GM21619 (cell line): ENCODE results near the gene CTSH.

Source experiments
- ATAC-seq: cut with Tn5 transposase; IDR thresholded peaks from one replicate; pipeline ENCODE4 v1.9.1; 2021; ENCODE audit not compliant: unreplicated experiment

Gene CTSH

DNA sequence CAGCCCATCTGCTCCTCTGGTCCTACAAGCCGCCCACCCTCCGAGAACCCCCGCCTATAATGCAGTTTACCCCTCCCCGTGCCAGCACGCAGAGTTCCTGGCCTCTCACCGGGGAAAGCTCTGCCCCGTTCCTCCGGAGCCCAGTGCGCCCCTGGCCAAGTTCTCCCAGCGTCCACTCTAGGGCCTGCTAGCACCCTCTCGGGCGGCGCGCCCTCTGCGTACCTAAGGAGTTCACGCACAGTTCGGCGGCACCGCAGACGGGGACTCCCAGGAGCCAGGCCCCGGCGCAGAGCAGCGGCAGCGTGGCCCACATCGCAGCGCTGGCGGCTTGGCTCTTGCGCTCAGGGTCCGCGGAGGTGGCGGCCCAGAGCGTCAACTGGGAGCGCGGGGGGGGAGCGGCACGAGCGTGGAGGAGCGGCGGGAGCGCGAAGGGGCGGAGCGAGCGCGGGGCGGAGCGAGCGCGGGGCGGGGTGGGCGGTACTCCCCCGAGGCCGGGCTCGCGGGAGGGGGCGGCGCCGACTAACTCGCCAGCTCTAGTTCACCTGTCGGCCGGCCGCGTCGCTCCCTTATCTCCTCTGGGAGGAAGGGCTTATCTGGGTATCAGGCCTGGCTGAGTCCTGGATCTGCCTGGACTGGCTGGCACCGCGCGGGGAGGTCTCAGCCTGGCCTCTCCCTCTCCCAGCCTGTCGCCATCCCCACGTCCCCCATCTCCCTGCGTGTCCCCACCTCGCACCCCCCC, at the start of gene CTSH:
TSS of gene CTSH (minus strand) at position 378 of the 739 bp plus-strand sequence. CDS start at position 313, 65 bp downstream.
- ATAC-seq, result peak; percentile 63

- ATAC-seq, result no peak
Observed at GRCh38 chr15:78993931-78994530, 49.2 kb upstream of the CTSH start.

DNA sequence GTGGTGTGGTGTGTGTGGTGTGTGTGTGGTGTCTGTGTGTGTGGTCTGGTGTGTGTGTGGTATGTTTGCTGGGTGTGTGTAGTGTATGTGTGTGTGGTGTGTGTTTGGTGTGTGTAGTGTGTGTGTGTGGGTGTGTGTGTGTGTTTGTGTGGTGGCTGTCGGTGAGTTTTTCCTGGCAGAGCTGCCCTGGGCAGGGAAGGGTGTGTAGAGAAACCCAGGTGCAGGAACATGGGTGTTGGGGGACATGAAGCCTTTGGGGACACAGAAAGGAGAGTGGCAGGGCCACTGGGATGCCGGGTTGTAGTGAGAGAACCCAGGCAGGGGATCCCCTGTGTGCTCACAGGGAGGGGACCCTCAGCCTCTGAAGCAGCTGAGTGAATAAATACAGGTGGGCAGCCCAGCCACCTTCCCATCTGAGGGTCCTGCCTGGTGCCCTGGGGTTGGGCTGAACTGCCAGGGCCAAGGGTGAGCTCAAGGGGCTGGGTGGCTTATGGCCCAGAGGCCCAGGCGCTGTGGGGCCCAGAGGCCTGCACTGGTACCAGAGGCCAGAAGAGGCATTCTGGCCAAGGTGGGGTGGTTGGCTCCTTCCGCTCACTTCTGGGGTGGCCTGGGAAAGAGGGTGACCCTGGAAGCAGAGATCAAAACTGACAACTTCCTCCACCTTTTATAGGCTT, 48.5 kb upstream of the CTSH start:
- ATAC-seq, result no peak

- no peak for ATAC-seq
Observed at GRCh38 chr15:78992416-78993256, 47.8 kb upstream of the CTSH start.

DNA sequence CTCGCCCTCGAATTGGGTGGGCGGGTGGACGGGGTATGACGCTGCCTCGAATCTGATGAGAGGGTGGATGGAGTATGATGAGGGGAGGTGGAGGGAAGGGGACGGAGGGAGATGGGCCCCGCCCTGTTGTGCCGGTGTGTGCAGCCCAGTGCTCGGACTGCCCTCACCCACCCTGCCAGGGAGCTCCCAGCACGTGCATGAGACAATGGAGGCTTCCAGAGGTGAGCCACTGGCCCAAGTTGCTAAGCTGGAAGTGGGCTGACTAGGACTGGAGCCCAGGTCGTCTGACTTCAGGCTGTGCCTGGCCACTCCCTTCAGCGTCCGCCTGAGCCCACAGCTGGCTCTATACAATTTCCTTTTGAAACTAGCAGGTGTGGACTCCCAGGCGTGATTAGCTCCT, 47.0 kb upstream of the CTSH start:
- ATAC-seq, result no peak

DNA sequence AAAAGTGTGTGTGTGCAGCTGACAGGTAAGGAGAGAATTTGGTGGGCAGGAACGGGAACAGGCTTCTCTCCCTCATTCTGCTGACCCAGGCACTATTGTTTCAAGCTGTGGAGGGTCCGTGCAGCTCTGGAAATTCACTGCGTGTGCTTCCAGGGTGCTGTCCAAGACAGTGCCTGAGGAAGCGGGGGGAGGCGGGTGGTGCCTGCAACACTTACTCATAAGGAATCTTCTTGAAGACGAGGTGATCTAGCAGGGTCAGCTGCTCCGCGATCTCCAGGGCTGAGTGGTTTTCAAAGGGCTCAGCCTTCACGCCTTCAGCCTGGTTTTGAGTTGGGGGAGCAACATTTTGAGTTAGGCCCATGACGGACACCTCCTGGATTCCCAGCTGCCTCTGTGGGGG, 46.6 kb upstream of the CTSH start:
- ATAC-seq, result no peak

GRCh38 chr15:78990278-78990677, 45.4 kb upstream of the CTSH start:
- ATAC-seq, result no peak

- ATAC-seq, result no peak
Observed at GRCh38 chr15:78989701-78990240, 44.9 kb upstream of the CTSH start.

GRCh38 chr15:78988361-78988911, 43.6 kb upstream of the CTSH start:
- peak; percentile 59 for ATAC-seq

DNA sequence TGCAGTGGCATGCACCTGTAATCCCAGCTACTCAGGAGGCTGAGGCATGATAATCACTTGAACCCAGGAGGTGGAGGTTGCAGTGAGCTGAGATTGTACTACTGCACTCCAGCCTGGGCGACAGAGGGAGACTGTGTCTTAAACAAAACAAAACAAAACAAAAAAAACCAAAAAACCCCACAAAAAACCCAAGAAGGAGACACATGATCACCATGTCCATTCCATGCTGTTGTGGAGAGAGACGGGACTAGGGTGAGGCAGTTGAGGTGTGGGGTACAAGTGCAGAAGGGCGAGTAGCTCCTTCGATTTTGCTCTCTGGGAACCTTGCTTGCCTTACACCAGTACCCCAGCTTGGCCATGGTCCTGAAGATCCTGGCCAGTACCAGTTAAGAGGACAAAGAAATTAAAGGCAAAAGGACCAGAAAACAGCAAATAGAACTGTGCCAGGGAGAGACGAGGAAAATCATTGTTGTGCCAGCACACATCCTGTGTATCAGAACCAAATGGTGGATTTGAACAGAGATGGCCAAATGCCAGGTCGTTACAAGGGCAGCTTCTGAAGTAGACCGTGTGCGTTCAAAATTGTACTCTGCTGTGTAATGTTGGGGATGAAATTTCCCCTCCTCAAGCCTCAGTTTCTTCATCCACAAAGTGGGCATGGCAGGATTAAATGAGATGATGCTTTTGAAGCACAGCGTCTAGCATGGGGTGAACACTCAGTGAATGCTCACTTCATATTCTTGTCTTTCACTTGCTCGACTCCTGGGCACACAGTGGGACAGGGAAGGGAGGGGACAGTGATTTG, 42.9 kb upstream of the CTSH start:
- ATAC-seq, result no peak

- ATAC-seq, result no peak
Observed at GRCh38 chr15:78985859-78986475, 41.1 kb upstream of the CTSH start.

DNA sequence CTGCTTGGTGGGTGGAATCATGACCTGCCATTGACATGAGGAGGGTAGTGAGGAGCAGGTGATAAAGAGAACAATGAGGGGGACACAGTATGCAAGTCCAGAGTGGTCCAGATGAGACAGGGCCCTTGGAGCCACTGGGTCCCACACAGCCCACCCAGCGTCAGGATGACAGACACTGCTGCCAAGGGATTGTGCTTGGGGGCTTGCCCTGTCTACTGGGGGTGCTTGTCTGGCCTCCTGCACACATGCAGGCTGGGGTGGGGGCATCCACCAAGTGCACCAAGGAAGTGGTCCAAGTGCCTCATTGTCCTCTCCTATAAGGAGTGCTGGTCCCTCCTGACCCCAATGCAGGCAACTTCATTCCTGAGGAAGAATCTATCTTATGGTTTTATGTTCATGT, 39.2 kb upstream of the CTSH start:
- no peak for ATAC-seq

DNA sequence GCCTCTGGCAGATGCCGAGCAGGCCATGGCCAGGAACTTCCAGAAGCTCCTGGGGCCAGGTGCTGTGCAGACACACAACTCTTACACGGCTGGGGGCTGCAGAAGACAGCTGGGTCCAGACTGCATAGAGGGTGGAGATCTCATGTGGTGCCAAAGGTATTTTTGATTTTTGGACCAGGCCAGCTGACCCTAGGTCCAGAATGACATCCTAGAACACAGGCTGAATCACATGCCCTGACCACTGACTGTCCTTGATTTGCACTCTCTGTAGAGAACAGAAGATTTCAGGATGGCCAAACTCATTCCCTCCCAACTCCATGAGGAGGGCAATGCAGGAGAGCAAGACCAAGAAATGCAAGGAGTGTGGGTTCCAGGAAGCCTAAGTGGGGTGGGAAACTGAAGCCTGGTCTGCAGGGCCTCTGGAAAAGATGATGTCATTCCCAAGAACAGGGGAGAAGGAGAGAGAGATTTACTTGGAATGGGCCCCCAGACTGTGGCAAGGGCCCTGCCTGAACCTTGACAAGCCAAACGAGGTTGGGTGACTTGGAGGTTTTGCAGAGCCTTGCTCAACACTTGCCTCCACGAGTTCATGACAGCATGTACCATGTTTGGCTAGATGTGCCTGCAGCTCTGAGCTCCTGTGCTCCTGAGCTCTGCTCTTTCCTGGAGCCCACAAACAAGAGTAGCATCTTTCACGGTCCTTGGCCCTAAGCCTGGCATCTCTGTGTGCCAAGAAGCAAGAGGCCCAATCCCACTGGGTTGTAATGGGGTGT, 38.5 kb upstream of the CTSH start:
- no peak for ATAC-seq

- ATAC-seq, result no peak
Observed at GRCh38 chr15:78982736-78983135, 37.9 kb upstream of the CTSH start.

DNA sequence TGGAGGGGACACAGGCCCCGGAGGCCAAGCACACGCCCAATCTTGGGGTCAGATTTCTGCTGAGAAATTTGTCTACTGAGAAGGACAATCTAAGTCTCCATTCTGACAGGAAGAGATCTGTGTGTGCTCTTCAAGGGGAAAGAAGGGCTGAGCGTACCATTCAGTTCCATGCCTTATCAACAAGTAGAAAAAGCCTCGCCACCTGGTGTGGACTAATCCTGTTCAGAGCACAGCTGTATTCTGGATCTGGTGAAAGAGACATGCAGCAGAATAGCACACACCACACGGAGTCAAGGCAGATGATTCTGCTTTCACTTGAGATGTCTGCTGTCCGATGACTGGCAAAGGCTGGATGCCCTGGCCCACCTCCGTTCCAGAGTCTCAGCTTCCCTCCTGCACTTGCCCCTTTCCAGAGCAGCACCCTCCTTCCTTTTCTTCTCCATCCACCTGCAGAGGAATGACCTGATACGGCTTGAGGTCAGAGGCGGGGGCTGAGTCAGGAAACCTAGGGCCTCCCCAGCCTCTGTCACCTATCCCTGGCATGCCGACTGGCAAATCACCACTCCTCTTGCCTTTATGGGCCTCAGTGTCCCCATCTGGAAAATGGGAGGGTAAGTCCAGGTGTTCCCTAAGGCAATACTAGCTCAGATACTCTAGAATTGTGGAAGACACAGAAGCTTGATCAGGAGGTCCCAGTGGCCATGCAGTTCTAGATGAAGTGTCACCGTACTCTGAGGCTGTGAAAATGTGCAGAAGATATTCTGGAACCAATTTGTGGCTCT, 36.9 kb upstream of the CTSH start:
- ATAC-seq, result no peak

DNA sequence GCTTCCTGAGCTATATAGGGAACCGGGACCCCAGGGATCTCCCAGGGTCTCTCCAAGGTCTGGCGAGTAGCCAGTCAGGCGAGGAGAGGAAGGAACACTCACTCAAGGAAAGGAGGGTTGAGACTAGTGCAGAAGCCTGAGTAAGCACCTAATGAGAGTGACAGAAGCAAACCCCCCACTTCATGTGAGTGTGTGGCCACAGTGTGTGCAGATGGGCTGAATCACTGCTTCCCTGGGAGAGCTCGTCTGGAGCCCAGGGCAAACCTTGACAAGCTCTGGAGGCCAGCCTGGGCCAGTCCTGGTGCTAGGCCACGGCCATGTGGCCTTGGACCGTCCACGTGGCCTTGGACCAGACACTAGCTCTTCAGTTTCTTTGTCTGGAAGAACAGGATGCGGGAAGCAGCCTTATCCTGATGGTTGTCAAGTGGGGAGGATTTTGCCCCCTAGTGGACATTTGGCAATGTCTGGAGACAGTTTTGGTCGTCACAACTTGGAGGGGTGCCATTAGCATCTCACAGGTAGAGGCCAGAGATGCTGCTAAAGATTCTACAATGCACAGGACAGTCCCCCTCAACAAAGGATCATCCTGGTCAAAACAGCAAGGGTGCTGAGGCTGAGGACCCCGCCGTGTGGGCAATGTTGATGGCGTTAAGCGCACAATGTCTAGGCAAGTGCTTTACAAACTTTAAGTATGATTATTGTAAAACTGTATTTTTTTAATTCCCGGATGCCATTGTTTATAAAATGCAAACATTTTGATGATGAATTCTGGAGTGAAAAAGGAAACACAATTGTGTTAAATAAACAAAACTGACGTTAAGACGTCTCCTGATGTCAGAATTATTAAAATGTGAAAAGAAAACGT, 34.8 kb upstream of the CTSH start:
- ATAC-seq, result no peak

DNA sequence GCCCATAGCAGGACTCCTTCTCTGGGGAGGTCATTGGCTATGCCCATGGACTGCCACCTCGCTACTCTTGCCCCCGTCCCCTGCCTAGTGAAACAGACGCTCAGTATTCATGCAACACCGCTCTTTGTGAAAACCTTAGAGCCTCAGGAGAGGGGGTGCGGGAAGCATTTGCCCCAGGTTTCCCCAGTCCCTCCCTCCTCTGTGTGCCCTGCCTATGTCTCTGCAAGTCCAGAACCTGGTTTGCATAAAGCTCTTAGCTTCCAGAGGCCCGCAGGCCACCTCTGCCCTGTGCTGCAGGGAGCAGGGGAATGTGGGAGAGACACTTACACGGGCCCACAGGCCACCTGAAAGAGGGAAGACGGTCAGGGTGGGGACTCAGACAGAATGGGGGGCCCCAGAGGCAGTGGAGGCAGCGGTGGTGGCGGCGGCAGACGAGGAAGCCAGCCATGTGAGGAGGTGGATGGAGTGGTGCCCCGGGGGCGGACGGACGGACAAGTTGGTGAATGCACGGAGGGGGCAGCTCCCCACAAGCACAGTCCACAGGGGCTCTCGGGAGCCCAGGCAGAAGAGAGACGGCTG, 33.8 kb upstream of the CTSH start:
- ATAC-seq, result no peak
